ENCODE data around the gene COL20A1. TPM values are rescaled to one million over a fixed set of nuclear protein-coding genes. Genes with fewer than 3 reads are reported as not detected.

Gene COL20A1
- total and polyA plus RNA-seq, 2 of the 13 experiments (the other 11 are each of a cell fraction or from before 2014, with no cell fraction given) = not detected

- Histone ChIP-seq H2AFZ (ENCODE audit: low read length) (no peak overlapping the region), H3K9ac (ENCODE audit: insufficient read depth, low read depth, low read length) (no peak overlapping the region), H3K9me3 (ENCODE audit: low read length) (no peaks in the 10 kb centered on the region), H3K27me3 (ENCODE audit: control insufficient read depth in 1 of 2, insufficient read depth in 2 of 2, low read length in 2 of 2) (peaks cover 16 to 38% of the 10 kb centered on the region in 2 experiments), H3K4me1 (ENCODE audit: insufficient read depth, low read length) (peaks cover 13% of the 10 kb centered on the region), H3K27ac (ENCODE audit: extremely low read length, insufficient read depth, low read length) (no peak overlapping the region), H3K4me2 (ENCODE audit: low read depth, low read length) (no peak overlapping the region), H3K36me3 (replicated peaks in 1 of 2; ENCODE audit: control insufficient read depth in 1 of 2, insufficient read depth in 2 of 2, low read length in 2 of 2) (no peaks in the 10 kb centered on the region; a peak in 1 of 5 replicates), H4K20me1 (ENCODE audit: insufficient read depth, low read length) (no peaks in the 10 kb centered on the region; the same call in 1 of the 2 replicates), H3K79me2 (ENCODE audit: insufficient read depth, low read length) (no peaks in the 10 kb centered on the region), H3K4me3 (replicated peaks in 1 of 3; ENCODE audit: insufficient read depth in 1 of 3, low read depth in 2 of 3, low read length in 3 of 3) (no peak overlapping the region)
- ATAC-seq = no peak
- no peak for DNase-seq (ENCODE audit: low spot score)
- BruUV-seq (replicated peaks) = no TSS peak
- no peak for FAIRE-seq
- in situ Hi-C loops (cut with HindIII; ENCODE audit: extremely low pct_ligation_motif_present, low pct_unique_long_range_greater_than_20kb) = no loop called here
- intact Hi-C loops (cut with micrococcal nuclease; ENCODE audit: unreplicated experiment) = no loop called here
- 28% methylated on average over 18 of the region's 26 CpGs for WGBS (ENCODE audit: low lambda C conversion rate)
- TF ChIP-seq ZNF776 (CRISPR knock-in tag; IDR thresholded peaks at IDR 0.05) = 0 out of 2 replicates have a peak, but pooled peaks have one; percentile 23
- no peak for TF ChIP-seq ZNF256 (CRISPR knock-in tag; conservative IDR thresholded peaks at IDR 0.05)
- no peak for TF ChIP-seq ELF3 (CRISPR knock-in tag; IDR thresholded peaks at IDR 0.05)
- ChIA-PET POLR2A (no interaction called here), CTCF (ENCODE audit: low intra/inter-chr PET ratio, low total read pairs) (no interaction called here)
These were observed 65.2 kb downstream of the COL20A1 start for GRCh38 chr20:63357921-63358905.

- ChIA-PET CTCF (ENCODE audit: low intra/inter-chr PET ratio, low total read pairs) (no interaction called here), POLR2A (no interaction called here)
- peaks cover 24% of the 10 kb centered on the region for H3K4me1 ChIP-seq (ENCODE audit: insufficient read depth, low read length)
- H3K27me3 ChIP-seq (ENCODE audit: control insufficient read depth in 1 of 2, insufficient read depth in 2 of 2, low read length in 2 of 2) = peaks cover 21 to 49% of the 10 kb centered on the region in 2 experiments
- ATAC-seq = no peak
- in situ Hi-C loops (cut with HindIII; ENCODE audit: extremely low pct_ligation_motif_present, low pct_unique_long_range_greater_than_20kb) = no loop called here
- H3K4me3 ChIP-seq (replicated peaks in 1 of 3; ENCODE audit: insufficient read depth in 1 of 3, low read depth in 2 of 3, low read length in 3 of 3) = no peak overlapping the region
- no peaks in the 10 kb centered on the region for H3K79me2 ChIP-seq (ENCODE audit: insufficient read depth, low read length)
- no TSS peak for BruUV-seq (replicated peaks)
- no peaks in the 10 kb centered on the region for H3K9me3 ChIP-seq (ENCODE audit: low read length)
- 58% methylated on average over 31 of the region's 42 CpGs for WGBS (ENCODE audit: low lambda C conversion rate)
- no peak overlapping the region for H3K27ac ChIP-seq (ENCODE audit: extremely low read length, insufficient read depth, low read length)
- intact Hi-C loops (cut with micrococcal nuclease; ENCODE audit: unreplicated experiment) = no loop called here
- no peak for FAIRE-seq
- H4K20me1 ChIP-seq (ENCODE audit: insufficient read depth, low read length) = peaks cover 6% of the 10 kb centered on the region; the same call in 1 of the 2 replicates
- H3K9ac ChIP-seq (ENCODE audit: insufficient read depth, low read depth, low read length) = no peak overlapping the region
- no peak overlapping the region for H3K4me2 ChIP-seq (ENCODE audit: low read depth, low read length)
- DNase-seq (ENCODE audit: low spot score) = no peak
- no peak overlapping the region for H2AFZ ChIP-seq (ENCODE audit: low read length)
- no peaks in the 10 kb centered on the region; a peak in 1 of 5 replicates for H3K36me3 ChIP-seq (replicated peaks in 1 of 2; ENCODE audit: control insufficient read depth in 1 of 2, insufficient read depth in 2 of 2, low read length in 2 of 2)
- TF ChIP-seq ZNF256 (CRISPR knock-in tag; conservative IDR thresholded peaks at IDR 0.05) (no peak), ZNF570 (CRISPR knock-in tag; IDR thresholded peaks at IDR 0.05; ENCODE audit: borderline replicate concordance) (no peak), TBP (CRISPR knock-in tag; IDR thresholded peaks at IDR 0.05) (no peak), ZNF138 (CRISPR knock-in tag; IDR thresholded peaks at IDR 0.05; ENCODE audit: low read depth) (no peak), POLR2A (IDR thresholded peaks at IDR 0.05; ENCODE audit: insufficient read depth in 1 of 2, low read depth in 2 of 2, low read length in 2 of 2) (no peak), ZNF678 (CRISPR knock-in tag; IDR thresholded peaks at IDR 0.05) (no peak)
- TF ChIP-seq, protein P1, sequence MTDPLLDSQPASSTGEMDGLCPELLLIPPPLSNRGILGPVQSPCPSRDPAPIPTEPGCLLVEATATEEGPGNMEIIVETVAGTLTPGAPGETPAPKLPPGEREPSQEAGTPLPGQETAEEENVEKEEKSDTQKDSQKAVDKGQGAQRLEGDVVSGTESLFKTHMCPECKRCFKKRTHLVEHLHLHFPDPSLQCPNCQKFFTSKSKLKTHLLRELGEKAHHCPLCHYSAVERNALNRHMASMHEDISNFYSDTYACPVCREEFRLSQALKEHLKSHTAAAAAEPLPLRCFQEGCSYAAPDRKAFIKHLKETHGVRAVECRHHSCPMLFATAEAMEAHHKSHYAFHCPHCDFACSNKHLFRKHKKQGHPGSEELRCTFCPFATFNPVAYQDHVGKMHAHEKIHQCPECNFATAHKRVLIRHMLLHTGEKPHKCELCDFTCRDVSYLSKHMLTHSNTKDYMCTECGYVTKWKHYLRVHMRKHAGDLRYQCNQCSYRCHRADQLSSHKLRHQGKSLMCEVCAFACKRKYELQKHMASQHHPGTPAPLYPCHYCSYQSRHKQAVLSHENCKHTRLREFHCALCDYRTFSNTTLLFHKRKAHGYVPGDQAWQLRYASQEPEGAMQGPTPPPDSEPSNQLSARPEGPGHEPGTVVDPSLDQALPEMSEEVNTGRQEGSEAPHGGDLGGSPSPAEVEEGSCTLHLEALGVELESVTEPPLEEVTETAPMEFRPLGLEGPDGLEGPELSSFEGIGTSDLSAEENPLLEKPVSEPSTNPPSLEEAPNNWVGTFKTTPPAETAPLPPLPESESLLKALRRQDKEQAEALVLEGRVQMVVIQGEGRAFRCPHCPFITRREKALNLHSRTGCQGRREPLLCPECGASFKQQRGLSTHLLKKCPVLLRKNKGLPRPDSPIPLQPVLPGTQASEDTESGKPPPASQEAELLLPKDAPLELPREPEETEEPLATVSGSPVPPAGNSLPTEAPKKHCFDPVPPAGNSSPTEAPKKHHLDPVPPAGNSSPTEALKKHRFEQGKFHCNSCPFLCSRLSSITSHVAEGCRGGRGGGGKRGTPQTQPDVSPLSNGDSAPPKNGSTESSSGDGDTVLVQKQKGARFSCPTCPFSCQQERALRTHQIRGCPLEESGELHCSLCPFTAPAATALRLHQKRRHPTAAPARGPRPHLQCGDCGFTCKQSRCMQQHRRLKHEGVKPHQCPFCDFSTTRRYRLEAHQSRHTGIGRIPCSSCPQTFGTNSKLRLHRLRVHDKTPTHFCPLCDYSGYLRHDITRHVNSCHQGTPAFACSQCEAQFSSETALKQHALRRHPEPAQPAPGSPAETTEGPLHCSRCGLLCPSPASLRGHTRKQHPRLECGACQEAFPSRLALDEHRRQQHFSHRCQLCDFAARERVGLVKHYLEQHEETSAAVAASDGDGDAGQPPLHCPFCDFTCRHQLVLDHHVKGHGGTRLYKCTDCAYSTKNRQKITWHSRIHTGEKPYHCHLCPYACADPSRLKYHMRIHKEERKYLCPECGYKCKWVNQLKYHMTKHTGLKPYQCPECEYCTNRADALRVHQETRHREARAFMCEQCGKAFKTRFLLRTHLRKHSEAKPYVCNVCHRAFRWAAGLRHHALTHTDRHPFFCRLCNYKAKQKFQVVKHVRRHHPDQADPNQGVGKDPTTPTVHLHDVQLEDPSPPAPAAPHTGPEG (CRISPR knock-in tag; IDR thresholded peaks at IDR 0.05) = no peak
These were observed 66.4 kb downstream of the COL20A1 start for GRCh38 chr20:63359164-63359934.
